HepG2 (cell line): ENCODE data around the gene MICB.

Source experiments
- IRF1 ChIP-seq: sonication (generic); formaldehyde crosslinking; IDR thresholded peaks from 2 replicates; pipeline ENCODE4 v1.4.0; 2020; ENCODE audit warnings: low read depth, mild to moderate bottlenecking, missing genetic modification reagents
- NFE2L1 ChIP-seq: sonication (generic); formaldehyde crosslinking; IDR thresholded peaks from 2 replicates; pipeline ENCODE4 v1.4.0; 2020; ENCODE audit warnings: missing genetic modification reagents, mild to moderate bottlenecking, borderline replicate concordance
- PBX3 ChIP-seq: sonication (generic); formaldehyde crosslinking; IDR thresholded peaks from 2 replicates; pipeline ENCODE4 v1.8.1; 2023; ENCODE audit warnings: missing genetic modification reagents, inconsistent platforms, borderline replicate concordance
- POLR2A ChIP-seq, 2 experiments: IDR thresholded peaks; 2 replicates each; pipeline ENCODE4 v1.6.1; 2011; ENCODE audit warnings: low read depth in 2 of 2, low read length in 2 of 2, mild to moderate bottlenecking in 1 of 2, moderate library complexity in 1 of 2; ENCODE audit not compliant: insufficient read depth in 1 of 2
- ZBTB34 ChIP-seq: sonication (generic); formaldehyde crosslinking; IDR thresholded peaks from 2 replicates; pipeline ENCODE4 v1.8.0; 2022; ENCODE audit warnings: mild to moderate bottlenecking, missing genetic modification reagents
- ZNF782 ChIP-seq: sonication (generic); formaldehyde crosslinking; IDR thresholded peaks from 2 replicates; pipeline ENCODE4 v1.4.0; 2020; ENCODE audit warnings: missing genetic modification reagents, mild to moderate bottlenecking, borderline replicate concordance
- ZSCAN29 ChIP-seq: sonication (generic); formaldehyde crosslinking; conservative IDR thresholded peaks from 2 replicates; pipeline ENCODE4 v1.4.0; 2020; ENCODE audit warnings: mild to moderate bottlenecking, missing genetic modification reagents

- TF ChIP-seq IRF1 (no peak), POLR2A (IDR thresholded peaks at IDR 0.05; ENCODE audit: insufficient read depth in 1 of 2, low read depth in 2 of 2, low read length in 2 of 2) (no peak), ZNF782 (no peak), ZSCAN29 (CRISPR knock-in tag) (no peak), ZBTB34 (CRISPR knock-in tag) (no peak), PBX3 (CRISPR knock-in tag) (no peak), NFE2L1 (CRISPR knock-in tag) (no peak)
These were observed 20.4 kb upstream of the MICB start for GRCh38 chr6:31477521-31477920.
